ENCODE measurements around the gene HCN2. TPM values are rescaled to one million over a fixed set of nuclear protein-coding genes. Genes with fewer than 3 reads are reported as not detected.

Gene HCN2
- total and polyA plus RNA-seq, 9 of the 15 experiments (the other 6 are each of a cell fraction or from before 2014, with no cell fraction given): 0.29 to 4.2 (median 0.82) TPM; not detected in 2

DNA sequence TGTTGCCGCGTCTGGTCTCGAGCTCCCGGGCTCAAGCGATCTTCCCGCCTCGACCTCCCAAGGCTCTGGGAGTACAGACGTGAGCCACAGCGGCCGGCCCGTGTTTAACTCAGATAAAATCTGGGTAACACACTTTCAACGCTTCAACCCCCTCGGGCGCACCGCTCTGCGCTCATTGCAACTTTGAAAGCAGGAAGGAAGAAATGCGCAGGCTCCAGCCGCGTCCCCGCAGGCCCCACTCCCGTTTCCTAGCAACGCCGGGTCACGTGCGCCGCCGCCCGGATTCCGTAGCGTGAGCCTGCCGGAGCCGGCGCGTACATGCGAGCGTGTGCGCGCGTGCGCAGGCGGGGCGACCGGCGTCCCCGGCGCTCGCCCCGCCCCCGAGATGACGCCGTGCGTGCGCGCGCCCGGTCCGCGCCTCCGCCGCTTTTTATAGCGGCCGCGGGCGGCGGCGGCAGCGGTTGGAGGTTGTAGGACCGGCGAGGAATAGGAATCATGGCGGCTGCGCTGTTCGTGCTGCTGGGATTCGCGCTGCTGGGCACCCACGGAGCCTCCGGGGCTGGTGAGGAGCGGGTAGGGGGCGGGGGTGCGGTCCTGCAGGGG lies 17.4 kb upstream of the HCN2 start, which contains the start of gene BSG (continued):
- no peak for TF ChIP-seq EWSR1 (IDR thresholded peaks at IDR 0.05; ENCODE audit: borderline replicate concordance, low read depth, partially characterized antibody)
- TF ChIP-seq, protein P1, sequence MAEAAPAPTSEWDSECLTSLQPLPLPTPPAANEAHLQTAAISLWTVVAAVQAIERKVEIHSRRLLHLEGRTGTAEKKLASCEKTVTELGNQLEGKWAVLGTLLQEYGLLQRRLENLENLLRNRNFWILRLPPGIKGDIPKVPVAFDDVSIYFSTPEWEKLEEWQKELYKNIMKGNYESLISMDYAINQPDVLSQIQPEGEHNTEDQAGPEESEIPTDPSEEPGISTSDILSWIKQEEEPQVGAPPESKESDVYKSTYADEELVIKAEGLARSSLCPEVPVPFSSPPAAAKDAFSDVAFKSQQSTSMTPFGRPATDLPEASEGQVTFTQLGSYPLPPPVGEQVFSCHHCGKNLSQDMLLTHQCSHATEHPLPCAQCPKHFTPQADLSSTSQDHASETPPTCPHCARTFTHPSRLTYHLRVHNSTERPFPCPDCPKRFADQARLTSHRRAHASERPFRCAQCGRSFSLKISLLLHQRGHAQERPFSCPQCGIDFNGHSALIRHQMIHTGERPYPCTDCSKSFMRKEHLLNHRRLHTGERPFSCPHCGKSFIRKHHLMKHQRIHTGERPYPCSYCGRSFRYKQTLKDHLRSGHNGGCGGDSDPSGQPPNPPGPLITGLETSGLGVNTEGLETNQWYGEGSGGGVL (CRISPR knock-in tag; IDR thresholded peaks at IDR 0.05): no peak
- TF ChIP-seq, protein P2, sequence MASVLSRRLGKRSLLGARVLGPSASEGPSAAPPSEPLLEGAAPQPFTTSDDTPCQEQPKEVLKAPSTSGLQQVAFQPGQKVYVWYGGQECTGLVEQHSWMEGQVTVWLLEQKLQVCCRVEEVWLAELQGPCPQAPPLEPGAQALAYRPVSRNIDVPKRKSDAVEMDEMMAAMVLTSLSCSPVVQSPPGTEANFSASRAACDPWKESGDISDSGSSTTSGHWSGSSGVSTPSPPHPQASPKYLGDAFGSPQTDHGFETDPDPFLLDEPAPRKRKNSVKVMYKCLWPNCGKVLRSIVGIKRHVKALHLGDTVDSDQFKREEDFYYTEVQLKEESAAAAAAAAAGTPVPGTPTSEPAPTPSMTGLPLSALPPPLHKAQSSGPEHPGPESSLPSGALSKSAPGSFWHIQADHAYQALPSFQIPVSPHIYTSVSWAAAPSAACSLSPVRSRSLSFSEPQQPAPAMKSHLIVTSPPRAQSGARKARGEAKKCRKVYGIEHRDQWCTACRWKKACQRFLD (CRISPR knock-in tag; IDR thresholded peaks at IDR 0.05): peak; percentile 28; the same call in 1 of the 2 replicates
- TF ChIP-seq MCM5 (IDR thresholded peaks at IDR 0.05; ENCODE audit: low read depth): no peak
- TF ChIP-seq RUNX1 (IDR thresholded peaks at IDR 0.05; ENCODE audit: low read depth): no peak
- no peak for TF ChIP-seq KLF16 (IDR thresholded peaks at IDR 0.05)
- TF ChIP-seq ZNF584 (CRISPR knock-in tag; IDR thresholded peaks at IDR 0.05; ENCODE audit: low read depth): no peak
- TF ChIP-seq, protein P3, sequence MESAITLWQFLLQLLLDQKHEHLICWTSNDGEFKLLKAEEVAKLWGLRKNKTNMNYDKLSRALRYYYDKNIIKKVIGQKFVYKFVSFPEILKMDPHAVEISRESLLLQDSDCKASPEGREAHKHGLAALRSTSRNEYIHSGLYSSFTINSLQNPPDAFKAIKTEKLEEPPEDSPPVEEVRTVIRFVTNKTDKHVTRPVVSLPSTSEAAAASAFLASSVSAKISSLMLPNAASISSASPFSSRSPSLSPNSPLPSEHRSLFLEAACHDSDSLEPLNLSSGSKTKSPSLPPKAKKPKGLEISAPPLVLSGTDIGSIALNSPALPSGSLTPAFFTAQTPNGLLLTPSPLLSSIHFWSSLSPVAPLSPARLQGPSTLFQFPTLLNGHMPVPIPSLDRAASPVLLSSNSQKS (CRISPR knock-in tag; IDR thresholded peaks at IDR 0.05): no peak
- TF ChIP-seq, protein P4, sequence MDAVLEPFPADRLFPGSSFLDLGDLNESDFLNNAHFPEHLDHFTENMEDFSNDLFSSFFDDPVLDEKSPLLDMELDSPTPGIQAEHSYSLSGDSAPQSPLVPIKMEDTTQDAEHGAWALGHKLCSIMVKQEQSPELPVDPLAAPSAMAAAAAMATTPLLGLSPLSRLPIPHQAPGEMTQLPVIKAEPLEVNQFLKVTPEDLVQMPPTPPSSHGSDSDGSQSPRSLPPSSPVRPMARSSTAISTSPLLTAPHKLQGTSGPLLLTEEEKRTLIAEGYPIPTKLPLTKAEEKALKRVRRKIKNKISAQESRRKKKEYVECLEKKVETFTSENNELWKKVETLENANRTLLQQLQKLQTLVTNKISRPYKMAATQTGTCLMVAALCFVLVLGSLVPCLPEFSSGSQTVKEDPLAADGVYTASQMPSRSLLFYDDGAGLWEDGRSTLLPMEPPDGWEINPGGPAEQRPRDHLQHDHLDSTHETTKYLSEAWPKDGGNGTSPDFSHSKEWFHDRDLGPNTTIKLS (IDR thresholded peaks at IDR 0.05; ENCODE audit: borderline replicate concordance, low read depth): peak; percentile 72
- TF ChIP-seq CUX1 (CRISPR knock-in tag; IDR thresholded peaks at IDR 0.05): no peak
- no peak for TF ChIP-seq SP2 (IDR thresholded peaks at IDR 0.05; ENCODE audit: extremely low read depth, low read depth, low read length, poor library complexity, severe bottlenecking)
- TF ChIP-seq ZBTB49 (CRISPR knock-in tag; IDR thresholded peaks at IDR 0.05; ENCODE audit: borderline replicate concordance): no peak
